ENCODE data around the gene ADGRG7. TPM values are rescaled to one million over a fixed set of nuclear protein-coding genes. Genes with fewer than 3 reads are reported as not detected.

The ADGRG7 gene
- not detected for total RNA-seq

- ChIA-PET CTCF (no interaction called here), POLR2A (no interaction called here)
- Mint-ChIP-seq H3K27me3 (peaks cover 22% of the 10 kb centered on the region), H3K4me1 (peaks cover 12% of the 10 kb centered on the region), H3K9me3 (no peaks in the 10 kb centered on the region), H3K4me3 (no peak within 1 kb of the TSS), H3K36me3 (ENCODE audit: low read depth) (no peaks in the 10 kb centered on the region), H3K27ac (no peak within 1 kb of the TSS)
- DNase-seq, result no peak
Measured at GRCh38 chr3:100609305-100609704, at the start of gene ADGRG7. ADGRG7 (plus strand) TSS chr3:100609601; CDS start chr3:100609857, 256 bp downstream.

- CTCF ChIA-PET, result no interaction called here
- H3K9me3 Mint-ChIP-seq, result no peaks in the 10 kb centered on the region
- H3K27ac Mint-ChIP-seq, result no peak overlapping the region
- no peak for DNase-seq
- H3K4me1 Mint-ChIP-seq, result no peaks in the 10 kb centered on the region
- POLR2A ChIA-PET, result no interaction called here
- no peaks in the 10 kb centered on the region for H3K36me3 Mint-ChIP-seq (ENCODE audit: low read depth)
- H3K4me3 Mint-ChIP-seq, result no peak overlapping the region
- peaks cover 2% of the 10 kb centered on the region for H3K27me3 Mint-ChIP-seq
Measured at GRCh38 chr3:100560426-100560825, 49.0 kb upstream of the ADGRG7 start.

GRCh38 chr3:100561459-100562158 lies 47.8 kb upstream of the ADGRG7 start:
- ChIA-PET CTCF (no interaction called here), POLR2A (no interaction called here)
- Mint-ChIP-seq H3K27me3 (peaks cover 2% of the 10 kb centered on the region), H3K9me3 (no peaks in the 10 kb centered on the region), H3K4me3 (no peak overlapping the region), H3K27ac (no peak overlapping the region), H3K36me3 (ENCODE audit: low read depth) (no peaks in the 10 kb centered on the region), H3K4me1 (no peaks in the 10 kb centered on the region)
- no peak for DNase-seq

DNA sequence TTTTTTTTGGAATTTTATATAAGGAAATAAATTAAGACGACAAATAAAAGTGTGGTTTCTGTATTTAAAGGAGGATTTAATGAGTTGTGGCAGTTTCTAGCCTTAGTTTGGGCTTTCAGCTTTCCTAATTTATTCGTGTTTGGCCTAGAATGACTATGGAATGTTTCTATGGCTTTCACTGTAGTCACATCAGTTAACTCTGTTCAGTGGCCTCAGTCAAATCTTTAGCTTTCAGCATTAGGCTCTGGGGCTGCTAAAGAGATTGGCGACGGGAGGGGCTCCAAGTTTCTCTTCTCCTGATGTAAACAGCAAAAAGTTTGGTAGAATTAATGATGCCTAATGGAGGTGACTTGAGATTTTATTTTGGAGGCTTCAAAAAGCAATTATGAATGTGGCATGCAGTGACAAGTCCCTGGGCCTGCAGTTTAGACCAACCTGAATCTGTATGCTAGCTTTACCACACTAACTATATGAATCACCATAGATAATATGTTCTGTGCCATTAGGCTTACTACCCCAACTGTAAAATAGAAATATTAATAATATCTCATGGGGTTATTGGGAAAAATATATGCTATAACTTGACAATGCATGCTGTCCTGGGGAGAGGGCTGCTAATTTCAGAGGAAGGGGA lies 47.1 kb upstream of the ADGRG7 start:
- no peaks in the 10 kb centered on the region for H3K9me3 Mint-ChIP-seq
- CTCF ChIA-PET, result no interaction called here
- no peak for DNase-seq
- H3K36me3 Mint-ChIP-seq (ENCODE audit: low read depth), result no peaks in the 10 kb centered on the region
- POLR2A ChIA-PET, result no interaction called here
- peaks cover 2% of the 10 kb centered on the region for H3K27me3 Mint-ChIP-seq
- H3K4me3 Mint-ChIP-seq, result no peak overlapping the region
- no peak overlapping the region for H3K27ac Mint-ChIP-seq
- H3K4me1 Mint-ChIP-seq, result no peaks in the 10 kb centered on the region

DNA sequence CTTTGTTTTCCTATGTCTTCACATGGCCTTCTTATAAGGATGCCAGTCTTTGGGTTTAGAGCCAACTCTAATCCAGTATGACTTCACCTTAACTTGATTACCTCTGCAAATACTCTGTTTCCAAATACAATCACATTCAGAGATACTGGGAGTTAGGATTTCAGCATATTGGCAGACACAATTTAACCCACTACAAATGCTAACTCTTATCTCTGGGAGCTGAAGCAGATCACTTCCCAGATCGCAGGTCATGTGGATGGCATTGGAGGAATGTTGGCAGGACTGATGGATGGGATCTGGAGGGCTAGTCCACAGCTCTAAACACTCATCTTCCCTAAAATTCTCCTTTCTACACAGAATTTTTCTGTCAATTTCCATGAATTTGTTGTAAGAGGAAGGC lies 46.2 kb upstream of the ADGRG7 start:
- POLR2A ChIA-PET, result no interaction called here
- Mint-ChIP-seq H3K4me3 (no peak overlapping the region), H3K27me3 (no peaks in the 10 kb centered on the region), H3K36me3 (ENCODE audit: low read depth) (no peaks in the 10 kb centered on the region), H3K9me3 (no peaks in the 10 kb centered on the region), H3K4me1 (no peaks in the 10 kb centered on the region), H3K27ac (no peak overlapping the region)
- CTCF ChIA-PET, result interaction anchor here (0.9 kb wide), 1 partner anchor 27 kb away, joined by 3 read pairs; no protein-coding TSS in a partner anchor
- no peak for DNase-seq

DNA sequence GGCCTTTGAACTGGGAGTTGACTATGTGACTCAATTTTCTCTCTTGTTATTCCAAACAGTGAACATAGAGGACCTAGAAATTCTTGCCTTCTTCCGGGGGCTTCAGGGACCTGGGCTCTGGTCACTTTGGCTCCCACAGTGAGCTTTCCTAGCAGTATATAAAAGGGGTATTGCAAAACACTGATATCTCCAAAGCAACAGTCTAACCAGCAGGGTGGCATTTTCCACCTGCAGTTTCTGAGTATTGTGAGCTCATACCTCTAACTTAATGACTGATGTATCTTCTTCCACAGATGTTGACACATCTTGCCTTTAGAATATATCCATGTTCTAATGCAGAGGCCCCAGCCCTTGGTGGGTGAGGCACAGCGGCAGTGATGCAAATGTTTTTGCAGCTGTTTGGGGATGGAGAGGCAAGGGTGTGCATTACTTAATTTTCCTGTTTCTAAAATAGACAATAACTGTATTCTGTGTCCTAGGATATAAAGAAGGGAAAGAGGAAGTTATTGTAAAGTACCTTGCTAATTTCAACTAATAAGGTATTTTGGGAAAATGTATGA lies 45.7 kb upstream of the ADGRG7 start:
- H3K9me3 Mint-ChIP-seq, result no peaks in the 10 kb centered on the region
- H3K36me3 Mint-ChIP-seq (ENCODE audit: low read depth), result no peaks in the 10 kb centered on the region
- ChIA-PET CTCF (interaction anchor here (0.9 kb wide), 1 partner anchor 26 kb away, joined by 3 read pairs; no protein-coding TSS in a partner anchor), POLR2A (no interaction called here)
- no peak for DNase-seq
- H3K27me3 Mint-ChIP-seq, result no peaks in the 10 kb centered on the region
- H3K4me1 Mint-ChIP-seq, result no peaks in the 10 kb centered on the region
- H3K27ac Mint-ChIP-seq, result no peak overlapping the region
- H3K4me3 Mint-ChIP-seq, result no peak overlapping the region

DNA sequence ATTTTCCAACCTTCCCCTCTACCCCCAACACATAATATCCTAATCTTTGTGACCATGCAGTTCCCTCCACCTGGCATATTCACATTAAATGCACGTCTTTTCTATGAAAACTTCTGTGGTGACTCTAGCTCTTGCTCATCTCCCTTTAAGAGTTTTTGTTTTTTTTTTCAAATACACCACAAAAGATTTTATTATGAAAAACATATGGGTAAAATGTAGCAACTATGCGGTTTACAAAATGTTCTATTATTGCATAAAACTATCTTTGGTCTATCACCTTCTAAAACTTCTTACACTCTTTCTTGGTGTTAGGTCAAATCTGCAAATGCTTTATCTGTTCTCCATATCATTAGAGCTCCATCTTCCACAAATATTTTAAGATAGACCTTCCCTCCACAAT lies 38.6 kb upstream of the ADGRG7 start:
- CTCF ChIA-PET, result no interaction called here
- DNase-seq, result no peak
- Mint-ChIP-seq H3K9me3 (no peaks in the 10 kb centered on the region), H3K4me3 (no peak overlapping the region), H3K36me3 (ENCODE audit: low read depth) (no peaks in the 10 kb centered on the region), H3K27me3 (peaks cover 2% of the 10 kb centered on the region), H3K27ac (no peak overlapping the region), H3K4me1 (no peaks in the 10 kb centered on the region)
- POLR2A ChIA-PET, result no interaction called here

DNA sequence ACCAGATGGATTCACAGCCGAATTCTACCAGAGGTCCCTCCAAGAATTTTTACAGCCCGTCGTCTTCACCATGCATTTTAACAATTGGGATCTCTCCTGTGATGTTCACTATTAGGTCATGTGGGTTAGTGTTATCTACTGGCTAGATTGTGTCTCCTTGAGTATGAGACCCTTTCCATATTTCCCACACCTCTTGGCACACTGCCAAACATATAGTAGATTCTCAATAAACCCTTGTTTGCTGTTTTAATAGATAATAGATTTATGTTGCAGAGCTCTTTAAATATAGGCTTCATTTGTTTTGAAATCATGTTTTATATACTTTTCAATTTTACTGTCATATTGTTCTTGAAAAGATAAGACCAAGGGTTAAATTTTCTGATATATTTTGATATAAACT lies 34.9 kb upstream of the ADGRG7 start:
- H3K4me1 Mint-ChIP-seq, result no peaks in the 10 kb centered on the region
- no peak overlapping the region for H3K27ac Mint-ChIP-seq
- H3K4me3 Mint-ChIP-seq, result no peak overlapping the region
- no peaks in the 10 kb centered on the region for H3K27me3 Mint-ChIP-seq
- DNase-seq, result no peak
- H3K9me3 Mint-ChIP-seq, result no peaks in the 10 kb centered on the region
- POLR2A ChIA-PET, result no interaction called here
- H3K36me3 Mint-ChIP-seq (ENCODE audit: low read depth), result no peaks in the 10 kb centered on the region
- CTCF ChIA-PET, result interaction anchor here (0.5 to 1.2 kb wide), 3 partner anchors 15 to 1230 kb away, joined by 3 to 4 read pairs (median 3); no protein-coding TSS in a partner anchor

- Mint-ChIP-seq H3K4me3 (no peak overlapping the region), H3K36me3 (ENCODE audit: low read depth) (no peaks in the 10 kb centered on the region), H3K27ac (no peak overlapping the region), H3K9me3 (no peaks in the 10 kb centered on the region), H3K4me1 (no peaks in the 10 kb centered on the region), H3K27me3 (peaks cover 3% of the 10 kb centered on the region)
- DNase-seq, result no peak
- CTCF ChIA-PET, result interaction anchor here (1.2 kb wide), 1 partner anchor 14 kb away, joined by 3 read pairs; no protein-coding TSS in a partner anchor
- POLR2A ChIA-PET, result no interaction called here
Measured at GRCh38 chr3:100575704-100576103, 33.7 kb upstream of the ADGRG7 start.

DNA sequence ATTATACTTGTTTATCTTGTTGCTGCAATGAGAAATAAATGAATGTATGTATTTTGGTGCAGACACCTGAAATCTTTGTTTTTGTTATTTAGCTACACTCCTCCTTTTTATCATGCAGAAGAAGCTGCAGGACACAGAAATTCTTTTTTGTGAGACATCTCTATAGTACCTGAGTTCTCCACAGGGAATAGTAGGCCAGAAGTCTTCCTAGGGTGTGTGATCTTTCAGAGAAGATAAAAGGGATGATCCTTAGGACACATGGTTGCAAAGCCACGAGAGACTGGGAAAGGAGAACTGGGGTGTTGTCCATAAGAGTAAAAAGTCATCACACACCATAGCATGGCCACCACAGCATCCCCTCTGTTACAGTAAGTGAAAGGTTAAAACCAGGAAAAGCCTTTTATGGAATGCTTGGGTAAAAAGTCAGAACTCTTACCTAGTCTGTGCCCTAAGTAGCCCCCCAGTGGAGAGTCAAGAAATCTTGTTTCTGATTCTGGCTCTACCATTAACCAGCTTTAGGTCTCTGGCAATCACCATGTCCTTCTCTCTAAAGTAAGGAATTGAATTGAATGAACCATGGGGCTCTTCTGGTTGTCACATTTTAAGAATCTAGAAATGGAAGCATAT lies 31.9 kb upstream of the ADGRG7 start:
- CTCF ChIA-PET, result interaction anchor here (1.7 kb wide), 1 partner anchor 14 kb away, joined by 5 read pairs; no protein-coding TSS in a partner anchor
- POLR2A ChIA-PET, result interaction anchor here (0.5 kb wide), 1 partner anchor 295 kb away, joined by 3 read pairs; no protein-coding TSS in a partner anchor
- Mint-ChIP-seq H3K27me3 (peaks cover 5% of the 10 kb centered on the region), H3K27ac (no peak overlapping the region), H3K36me3 (ENCODE audit: low read depth) (no peaks in the 10 kb centered on the region), H3K9me3 (no peaks in the 10 kb centered on the region), H3K4me1 (no peaks in the 10 kb centered on the region), H3K4me3 (no peak overlapping the region)
- no peak for DNase-seq

DNA sequence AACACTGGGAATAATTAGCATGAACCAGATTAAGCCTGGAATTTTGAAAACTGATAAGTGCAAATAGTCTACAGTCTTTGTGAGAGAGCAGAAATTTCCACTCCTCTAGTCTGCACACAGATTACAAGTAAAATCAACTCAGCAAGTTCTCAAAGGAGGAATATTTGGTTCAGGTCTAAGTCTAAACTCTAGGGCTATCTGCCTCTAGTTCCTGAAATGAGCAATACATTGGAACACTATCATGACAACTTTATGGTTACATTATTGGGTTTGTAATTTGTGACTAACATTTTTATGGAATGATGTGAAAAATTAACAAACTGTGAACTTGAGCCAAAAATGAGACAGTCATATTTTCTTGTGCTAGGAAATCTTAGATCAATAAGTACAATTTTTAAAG lies 30.8 kb upstream of the ADGRG7 start:
- peaks cover 5% of the 10 kb centered on the region for H3K27me3 Mint-ChIP-seq
- H3K36me3 Mint-ChIP-seq (ENCODE audit: low read depth), result no peaks in the 10 kb centered on the region
- H3K27ac Mint-ChIP-seq, result no peak overlapping the region
- no peak for DNase-seq
- CTCF ChIA-PET, result no interaction called here
- H3K4me3 Mint-ChIP-seq, result no peak overlapping the region
- no peaks in the 10 kb centered on the region for H3K4me1 Mint-ChIP-seq
- POLR2A ChIA-PET, result no interaction called here
- no peaks in the 10 kb centered on the region for H3K9me3 Mint-ChIP-seq

GRCh38 chr3:100580147-100580546 lies 29.3 kb upstream of the ADGRG7 start:
- no peak for DNase-seq
- CTCF ChIA-PET, result no interaction called here

DNA sequence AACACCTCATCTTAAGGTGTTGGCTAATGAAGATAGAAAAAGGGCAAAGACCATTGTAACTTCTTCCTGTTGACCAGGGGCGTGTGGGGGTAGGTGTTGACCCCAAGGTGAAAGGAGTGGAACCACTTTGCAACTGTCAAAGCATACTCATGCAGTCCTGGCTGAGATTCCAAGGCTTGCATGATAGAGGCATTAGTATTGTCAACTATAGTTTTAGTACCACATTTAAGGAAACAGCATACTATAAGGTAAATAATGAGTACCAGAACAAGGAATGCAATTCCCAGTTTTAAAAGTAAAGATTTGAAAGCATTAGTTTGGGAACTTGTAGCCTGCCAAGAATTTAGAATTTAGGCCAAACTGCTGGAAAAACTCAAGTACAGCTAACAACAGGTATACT lies 27.8 kb upstream of the ADGRG7 start:
- Mint-ChIP-seq H3K27ac (no peak overlapping the region), H3K4me1 (no peaks in the 10 kb centered on the region), H3K4me3 (no peak overlapping the region), H3K36me3 (ENCODE audit: low read depth) (no peaks in the 10 kb centered on the region), H3K9me3 (no peaks in the 10 kb centered on the region), H3K27me3 (peaks cover 5% of the 10 kb centered on the region)
- ChIA-PET POLR2A (no interaction called here), CTCF (interaction anchor here (1.0 kb wide), 1 partner anchor 11 kb away, joined by 3 read pairs; no protein-coding TSS in a partner anchor)
- DNase-seq, result no peak

More at GRCh38 chr3:100580147-100580546, 29.3 kb upstream of the ADGRG7 start:
- Mint-ChIP-seq H3K27me3 (peaks cover 5% of the 10 kb centered on the region), H3K4me3 (no peak overlapping the region), H3K27ac (no peak overlapping the region), H3K9me3 (no peaks in the 10 kb centered on the region), H3K4me1 (no peaks in the 10 kb centered on the region), H3K36me3 (ENCODE audit: low read depth) (no peaks in the 10 kb centered on the region)
- POLR2A ChIA-PET, result no interaction called here
